Measurements from ENCODE around the gene SLC8A2. TPM values are rescaled to one million over a fixed set of nuclear protein-coding genes. Genes with fewer than 3 reads are reported as not detected.
A peak's percentile ranks its signal among the peaks of the same experiment; 100 is the strongest.

The SLC8A2 gene
- polyA plus RNA-seq, 1 donor from 2014 or later = not detected

GRCh38 chr19:47495478-47496372, 24.0 kb upstream of the SLC8A2 start:
- Mint-ChIP-seq H3K9me3 (no peaks in the 10 kb centered on the region), H3K27ac (peak overlapping the region in 1 of 3 donors; percentile 68), H3K36me3 (peaks cover 4% of the 10 kb centered on the region), H3K4me3 (peak overlapping the region in 1 of 4 donors; percentile 23), H3K27me3 (no peaks in the 10 kb centered on the region), H3K4me1 (no peaks in the 10 kb centered on the region)

GRCh38 chr19:47494729-47495128, 23.0 kb upstream of the SLC8A2 start:
- peaks cover 0 to 2% (median 0%) of the 10 kb centered on the region in 3 donors for H3K4me1 Mint-ChIP-seq
- H3K36me3 Mint-ChIP-seq = peaks cover 5% of the 10 kb centered on the region
- no peak overlapping the region for H3K27ac Mint-ChIP-seq
- no peaks in the 10 kb centered on the region for H3K27me3 Mint-ChIP-seq
- H3K9me3 Mint-ChIP-seq = no peaks in the 10 kb centered on the region
- no peak overlapping the region for H3K4me3 Mint-ChIP-seq

- no peaks in the 10 kb centered on the region for H3K9me3 Mint-ChIP-seq
- peaks cover 6% of the 10 kb centered on the region for H3K36me3 Mint-ChIP-seq
- H3K27ac Mint-ChIP-seq = peak overlapping the region in 1 of 3 donors; percentile 71
- peaks cover 0 to 2% (median 0%) of the 10 kb centered on the region in 3 donors for H3K4me1 Mint-ChIP-seq
- H3K4me3 Mint-ChIP-seq = no peak overlapping the region
- H3K27me3 Mint-ChIP-seq = no peaks in the 10 kb centered on the region
Measured at GRCh38 chr19:47494211-47494547, 22.5 kb upstream of the SLC8A2 start.

- Mint-ChIP-seq H3K27me3 (no peaks in the 10 kb centered on the region), H3K4me3 (peak overlapping the region in 1 of 4 donors; percentile 11), H3K36me3 (peaks cover 6% of the 10 kb centered on the region), H3K4me1 (peaks cover 0 to 2% (median 0%) of the 10 kb centered on the region in 3 donors), H3K9me3 (no peaks in the 10 kb centered on the region), H3K27ac (peak overlapping the region in 1 of 3 donors; percentile 71)
Measured at GRCh38 chr19:47493378-47494210, 21.9 kb upstream of the SLC8A2 start.

GRCh38 chr19:47492571-47493377, 21.1 kb upstream of the SLC8A2 start:
- no peaks in the 10 kb centered on the region for H3K9me3 Mint-ChIP-seq
- no peaks in the 10 kb centered on the region for H3K27me3 Mint-ChIP-seq
- H3K4me1 Mint-ChIP-seq = peaks cover 0 to 2% (median 0%) of the 10 kb centered on the region in 3 donors
- peaks cover 6% of the 10 kb centered on the region for H3K36me3 Mint-ChIP-seq
- H3K27ac Mint-ChIP-seq = no peak overlapping the region
- H3K4me3 Mint-ChIP-seq = peak overlapping the region in 1 of 4 donors; percentile 11

- Mint-ChIP-seq H3K27me3 (no peaks in the 10 kb centered on the region), H3K9me3 (no peaks in the 10 kb centered on the region), H3K4me1 (peaks cover 0 to 4% (median 3%) of the 10 kb centered on the region in 3 donors), H3K27ac (peak overlapping the region in 1 of 3 donors; percentile 35), H3K36me3 (peaks cover 6% of the 10 kb centered on the region), H3K4me3 (no peak overlapping the region)
Measured at GRCh38 chr19:47492137-47492533, 20.4 kb upstream of the SLC8A2 start.

GRCh38 chr19:47491358-47492136, 19.9 kb upstream of the SLC8A2 start:
- Mint-ChIP-seq H3K4me3 (no peak overlapping the region), H3K4me1 (peaks cover under 1 to 9% (median 9%) of the 10 kb centered on the region in 3 donors), H3K27me3 (no peaks in the 10 kb centered on the region), H3K9me3 (no peaks in the 10 kb centered on the region), H3K27ac (peak overlapping the region in 1 of 3 donors; percentile 35), H3K36me3 (peaks cover 6% of the 10 kb centered on the region)

- no peak overlapping the region for H3K27ac Mint-ChIP-seq
- H3K36me3 Mint-ChIP-seq = peaks cover 4% of the 10 kb centered on the region
- peaks cover 6 to 13% (median 12%) of the 10 kb centered on the region in 3 donors for H3K4me1 Mint-ChIP-seq
- H3K9me3 Mint-ChIP-seq = no peaks in the 10 kb centered on the region
- no peaks in the 10 kb centered on the region for H3K27me3 Mint-ChIP-seq
- H3K4me3 Mint-ChIP-seq = no peak overlapping the region
Measured at GRCh38 chr19:47490847-47491246, 19.2 kb upstream of the SLC8A2 start.

GRCh38 chr19:47490031-47490430, 18.3 kb upstream of the SLC8A2 start:
- Mint-ChIP-seq H3K4me1 (peaks cover 15 to 21% (median 16%) of the 10 kb centered on the region in 3 donors), H3K27ac (peak overlapping the region in 1 of 3 donors; percentile 93), H3K36me3 (peaks cover 4% of the 10 kb centered on the region), H3K27me3 (no peaks in the 10 kb centered on the region), H3K4me3 (no peak overlapping the region), H3K9me3 (no peaks in the 10 kb centered on the region)

- Mint-ChIP-seq H3K36me3 (peaks cover 4% of the 10 kb centered on the region), H3K4me1 (peaks cover 19 to 26% (median 20%) of the 10 kb centered on the region in 3 donors), H3K27ac (peak overlapping the region in 2 of 3 donors; percentile 76 to 93), H3K9me3 (no peaks in the 10 kb centered on the region), H3K4me3 (peak overlapping the region in 1 of 4 donors; percentile 43), H3K27me3 (no peaks in the 10 kb centered on the region)
Measured at GRCh38 chr19:47489072-47489914, 17.6 kb upstream of the SLC8A2 start.

GRCh38 chr19:47487551-47488515, 16.1 kb upstream of the SLC8A2 start:
- Mint-ChIP-seq H3K4me1 (peaks cover 27 to 29% (median 27%) of the 10 kb centered on the region in 3 donors), H3K27ac (peak overlapping the region; percentile 53 to 67 (median 64)), H3K9me3 (no peaks in the 10 kb centered on the region), H3K4me3 (peak overlapping the region in 1 of 4 donors; percentile 91), H3K27me3 (no peaks in the 10 kb centered on the region), H3K36me3 (peaks cover 2% of the 10 kb centered on the region)

- peak overlapping the region in 2 of 3 donors; percentile 64 to 67 for H3K27ac Mint-ChIP-seq
- H3K4me1 Mint-ChIP-seq = peaks cover 27 to 29% (median 27%) of the 10 kb centered on the region in 3 donors
- no peaks in the 10 kb centered on the region for H3K27me3 Mint-ChIP-seq
- H3K4me3 Mint-ChIP-seq = peak overlapping the region in 3 of 4 donors; percentile 39 to 91 (median 39)
- H3K9me3 Mint-ChIP-seq = no peaks in the 10 kb centered on the region
- H3K36me3 Mint-ChIP-seq = peaks cover 2% of the 10 kb centered on the region
Measured at GRCh38 chr19:47486900-47487299, 15.2 kb upstream of the SLC8A2 start.
